Measurements from ENCODE around the gene B3GNT7. TPM values are rescaled to one million over a fixed set of nuclear protein-coding genes. Genes with fewer than 3 reads are reported as not detected.
"Not testable (repeated sequence)": the region's sequence is repeated elsewhere in the genome, so short reads cannot be mapped to it uniquely, and the experiment has no call there.

The B3GNT7 gene
- total and polyA plus RNA-seq, 4 experiments from 2014 or later, result not detected

GRCh38 chr2:231423176-231423575 lies 27.7 kb downstream of the B3GNT7 start:
- no peaks in the 10 kb centered on the region for H3K27me3 Mint-ChIP-seq
- Histone ChIP-seq H3K27me3 (ENCODE audit: insufficient read depth, low read length) (no peaks in the 10 kb centered on the region), H3K4me1 (ENCODE audit: insufficient read depth, low read length) (no peaks in the 10 kb centered on the region), H3K4me3 (ENCODE audit: low read length in 2 of 2) (no peak overlapping the region), H3K9me3 (ENCODE audit: control insufficient read depth in 1 of 2, low read length in 2 of 2) (no peaks in the 10 kb centered on the region), H3K27ac (ENCODE audit: low read depth, low read length) (no peak overlapping the region), H3K36me3 (ENCODE audit: insufficient read depth, low read length) (no peaks in the 10 kb centered on the region)
- ChIA-PET POLR2A (ENCODE audit: partially characterized antibody) (no interaction called here), CTCF (ENCODE audit: partially characterized antibody) (no interaction called here)
- peaks cover 0 to 1% (median 0%) of the 10 kb centered on the region in 8 donors for H3K9me3 Mint-ChIP-seq
- H3K36me3 Mint-ChIP-seq, result no peaks in the 10 kb centered on the region
- H3K4me1 Mint-ChIP-seq, result peaks cover 5 to 16% (median 11%) of the 10 kb centered on the region in 4 donors
- H3K4me3 Mint-ChIP-seq, result no peak overlapping the region
- H3K27ac Mint-ChIP-seq, result no peak overlapping the region
- intact Hi-C loops (cut with micrococcal nuclease), result no loop called here
- DNase-seq, result no peak

- POLR2A ChIA-PET (ENCODE audit: partially characterized antibody), result interaction anchor here (1.8 kb wide), 1 partner anchor 39 kb away, joined by 8 read pairs; the partner anchor contains the start of gene NCL
- no peak for DNase-seq
- Mint-ChIP-seq H3K9me3 (peaks cover 0 to 6% (median under 1%) of the 10 kb centered on the region in 8 donors), H3K27ac (peak overlapping the region in 6 of 7 donors; percentile 6 to 94 (median 92)), H3K4me3 (peak overlapping the region in 3 of 8 donors; percentile 72 to 76 (median 74)), H3K36me3 (no peaks in the 10 kb centered on the region), H3K27me3 (no peaks in the 10 kb centered on the region), H3K4me1 (peaks cover 5 to 16% (median 11%) of the 10 kb centered on the region in 4 donors)
- H3K4me3 ChIP-seq (ENCODE audit: low read length in 2 of 2), result no peak overlapping the region
- CTCF ChIA-PET (ENCODE audit: partially characterized antibody), result interaction anchor here (0.6 to 1.2 kb wide), 3 partner anchors 9 to 26 kb away, joined by 3 to 4 read pairs (median 4); no protein-coding TSS in a partner anchor
- H3K9me3 ChIP-seq (ENCODE audit: control insufficient read depth in 1 of 2, low read length in 2 of 2), result no peaks in the 10 kb centered on the region
- H3K36me3 ChIP-seq (ENCODE audit: insufficient read depth, low read length), result no peaks in the 10 kb centered on the region
- H3K4me1 ChIP-seq (ENCODE audit: insufficient read depth, low read length), result no peaks in the 10 kb centered on the region
- no peaks in the 10 kb centered on the region for H3K27me3 ChIP-seq (ENCODE audit: insufficient read depth, low read length)
- intact Hi-C loops (cut with micrococcal nuclease), result no loop called here
- peak overlapping the region; percentile 47 for H3K27ac ChIP-seq (ENCODE audit: low read depth, low read length)
Measured at GRCh38 chr2:231425291-231425810, 29.8 kb downstream of the B3GNT7 start.

GRCh38 chr2:231425811-231426703 lies 30.5 kb downstream of the B3GNT7 start:
- ChIA-PET POLR2A (ENCODE audit: partially characterized antibody) (interaction anchor here (0.8 to 1.8 kb wide), 2 partner anchors 38 to 281 kb away, joined by 3 to 8 read pairs; partner anchors contain the start of gene NCL), CTCF (ENCODE audit: partially characterized antibody) (interaction anchor here (1.2 kb wide), 2 partner anchors 9 to 26 kb away, joined by 4 read pairs; no protein-coding TSS in a partner anchor)
- peaks cover 0 to 7% of the 10 kb centered on the region in 2 donors for H3K36me3 Mint-ChIP-seq
- no peaks in the 10 kb centered on the region for H3K27me3 ChIP-seq (ENCODE audit: insufficient read depth, low read length)
- H3K4me3 ChIP-seq (ENCODE audit: low read length in 2 of 2), result no peak overlapping the region
- intact Hi-C loops (cut with micrococcal nuclease), result no loop called here
- peak overlapping the region; percentile 47 for H3K27ac ChIP-seq (ENCODE audit: low read depth, low read length)
- no peaks in the 10 kb centered on the region for H3K9me3 ChIP-seq (ENCODE audit: control insufficient read depth in 1 of 2, low read length in 2 of 2)
- peak overlapping the region in 7 of 8 donors; percentile 32 to 76 (median 50) for H3K4me3 Mint-ChIP-seq
- peak; percentile 63 to 86 (median 77) for DNase-seq
- no peaks in the 10 kb centered on the region for H3K4me1 ChIP-seq (ENCODE audit: insufficient read depth, low read length)
- peaks cover 2 to 12% (median 4%) of the 10 kb centered on the region in 8 donors for H3K9me3 Mint-ChIP-seq
- peaks cover 5 to 16% (median 11%) of the 10 kb centered on the region in 4 donors for H3K4me1 Mint-ChIP-seq
- no peaks in the 10 kb centered on the region for H3K36me3 ChIP-seq (ENCODE audit: insufficient read depth, low read length)
- H3K27me3 Mint-ChIP-seq, result peaks cover 0 to 3% of the 10 kb centered on the region in 2 donors
- peak overlapping the region; percentile 76 to 94 (median 92) for H3K27ac Mint-ChIP-seq

GRCh38 chr2:231427116-231427515 lies 31.6 kb downstream of the B3GNT7 start:
- peak overlapping the region; percentile 47 for H3K27ac ChIP-seq (ENCODE audit: low read depth, low read length)
- intact Hi-C loops (cut with micrococcal nuclease), result no loop called here

GRCh38 chr2:231429152-231429551 lies 33.6 kb downstream of the B3GNT7 start:
- no peaks in the 10 kb centered on the region for H3K27me3 ChIP-seq (ENCODE audit: insufficient read depth, low read length)
- Mint-ChIP-seq H3K4me1 (peaks cover 9 to 16% (median 11%) of the 10 kb centered on the region in 4 donors), H3K27me3 (peaks cover 0 to 9% of the 10 kb centered on the region in 2 donors), H3K27ac (no peak overlapping the region), H3K36me3 (peaks cover 2 to 17% of the 10 kb centered on the region in 2 donors), H3K4me3 (no peak overlapping the region), H3K9me3 (peaks cover 9 to 23% (median 15%) of the 10 kb centered on the region in 8 donors)
- POLR2A ChIA-PET (ENCODE audit: partially characterized antibody), result no interaction called here
- no peaks in the 10 kb centered on the region for H3K9me3 ChIP-seq (ENCODE audit: control insufficient read depth in 1 of 2, low read length in 2 of 2)
- no peaks in the 10 kb centered on the region for H3K4me1 ChIP-seq (ENCODE audit: insufficient read depth, low read length)
- CTCF ChIA-PET (ENCODE audit: partially characterized antibody), result interaction anchor here (0.7 kb wide), 2 partner anchors 52 to 239 kb away, joined by 3 read pairs; no protein-coding TSS in a partner anchor
- intact Hi-C loops (cut with micrococcal nuclease), result no loop called here
- no peak for DNase-seq
- no peak overlapping the region for H3K27ac ChIP-seq (ENCODE audit: low read depth, low read length)
- no peak overlapping the region for H3K4me3 ChIP-seq (ENCODE audit: low read length in 2 of 2)
- H3K36me3 ChIP-seq (ENCODE audit: insufficient read depth, low read length), result no peaks in the 10 kb centered on the region

More at GRCh38 chr2:231427116-231427515, 31.6 kb downstream of the B3GNT7 start:
- Mint-ChIP-seq H3K27me3 (peaks cover 0 to 9% of the 10 kb centered on the region in 2 donors), H3K4me3 (no peak overlapping the region), H3K4me1 (peaks cover 5 to 16% (median 11%) of the 10 kb centered on the region in 4 donors), H3K36me3 (peaks cover 2 to 17% of the 10 kb centered on the region in 2 donors), H3K27ac (peak overlapping the region in 6 of 7 donors; percentile 17 to 94 (median 74)), H3K9me3 (peaks cover 9 to 22% (median 15%) of the 10 kb centered on the region in 8 donors)
- DNase-seq, result no peak
- no peaks in the 10 kb centered on the region for H3K27me3 ChIP-seq (ENCODE audit: insufficient read depth, low read length)
- ChIA-PET POLR2A (ENCODE audit: partially characterized antibody) (interaction anchor here (0.7 kb wide), 1 partner anchor 61 kb away, joined by 3 read pairs; no protein-coding TSS in a partner anchor), CTCF (ENCODE audit: partially characterized antibody) (no interaction called here)
- H3K36me3 ChIP-seq (ENCODE audit: insufficient read depth, low read length), result no peaks in the 10 kb centered on the region
- H3K4me1 ChIP-seq (ENCODE audit: insufficient read depth, low read length), result no peaks in the 10 kb centered on the region
- H3K9me3 ChIP-seq (ENCODE audit: control insufficient read depth in 1 of 2, low read length in 2 of 2), result no peaks in the 10 kb centered on the region
- no peak overlapping the region for H3K4me3 ChIP-seq (ENCODE audit: low read length in 2 of 2)

GRCh38 chr2:231429901-231430300 lies 34.4 kb downstream of the B3GNT7 start:
- CTCF ChIA-PET (ENCODE audit: partially characterized antibody), result no interaction called here
- H3K9me3 Mint-ChIP-seq, result peaks cover 9 to 23% (median 15%) of the 10 kb centered on the region in 8 donors

GRCh38 chr2:231430437-231430836 lies 34.9 kb downstream of the B3GNT7 start:
- H3K27me3 ChIP-seq (ENCODE audit: insufficient read depth, low read length); DNase-seq; POLR2A ChIA-PET (ENCODE audit: partially characterized antibody); H3K4me3 ChIP-seq (ENCODE audit: low read length in 2 of 2); H3K9me3 ChIP-seq (ENCODE audit: control insufficient read depth in 1 of 2, low read length in 2 of 2); H3K4me1 ChIP-seq (ENCODE audit: insufficient read depth, low read length); H3K4me3 Mint-ChIP-seq; H3K27me3 Mint-ChIP-seq; H3K27ac ChIP-seq (ENCODE audit: low read depth, low read length); H3K27ac Mint-ChIP-seq; intact Hi-C loops (cut with micrococcal nuclease); H3K36me3 ChIP-seq (ENCODE audit: insufficient read depth, low read length); CTCF ChIA-PET (ENCODE audit: partially characterized antibody): not testable (repeated sequence)
- peaks cover 9 to 23% (median 15%) of the 10 kb centered on the region in 8 donors for H3K9me3 Mint-ChIP-seq
- H3K36me3 Mint-ChIP-seq, result peaks cover 2 to 17% of the 10 kb centered on the region in 2 donors
- peaks cover 9 to 12% (median 11%) of the 10 kb centered on the region in 4 donors for H3K4me1 Mint-ChIP-seq

More at GRCh38 chr2:231429901-231430300, 34.4 kb downstream of the B3GNT7 start:
- Mint-ChIP-seq H3K27ac (no peak overlapping the region), H3K4me1 (peaks cover 9 to 16% (median 11%) of the 10 kb centered on the region in 4 donors), H3K4me3 (no peak overlapping the region), H3K36me3 (peaks cover 2 to 17% of the 10 kb centered on the region in 2 donors), H3K27me3 (peaks cover 0 to 9% of the 10 kb centered on the region in 2 donors)
- no peaks in the 10 kb centered on the region for H3K27me3 ChIP-seq (ENCODE audit: insufficient read depth, low read length)
- H3K4me3 ChIP-seq (ENCODE audit: low read length in 2 of 2), result no peak overlapping the region
- POLR2A ChIA-PET (ENCODE audit: partially characterized antibody), result no interaction called here
- DNase-seq, result no peak
- H3K36me3 ChIP-seq (ENCODE audit: insufficient read depth, low read length), result no peaks in the 10 kb centered on the region
- H3K27ac ChIP-seq (ENCODE audit: low read depth, low read length), result no peak overlapping the region
- intact Hi-C loops (cut with micrococcal nuclease), result no loop called here
- H3K9me3 ChIP-seq (ENCODE audit: control insufficient read depth in 1 of 2, low read length in 2 of 2), result no peaks in the 10 kb centered on the region
- no peaks in the 10 kb centered on the region for H3K4me1 ChIP-seq (ENCODE audit: insufficient read depth, low read length)
